ENCODE results near the gene A4GALT.

GRCh38 chr22:42758931-42759629, 38.4 kb upstream of the A4GALT start:
- TF ChIP-seq CTCF (IDR thresholded peaks at IDR 0.05) = no peak
- no peak for TF ChIP-seq POLR2A (IDR thresholded peaks at IDR 0.05)
